ENCODE measurements around the gene FGFR4. TPM values are rescaled to one million over a fixed set of nuclear protein-coding genes. Genes with fewer than 3 reads are reported as not detected.

FGFR4 gene
- total RNA-seq, 1 donor from 2014 or later, result 1.1 TPM

- H3K36me3 Mint-ChIP-seq (ENCODE audit: low read depth), result peaks cover 2% of the 10 kb centered on the region
- no peak for TF ChIP-seq CTCF (IDR thresholded peaks at IDR 0.05)
Observed at GRCh38 chr5:177083357-177083756, 3.4 kb upstream of the FGFR4 start.

GRCh38 chr5:177084175-177084574 lies 2.5 kb upstream of the FGFR4 start:
- peaks cover 2% of the 10 kb centered on the region for H3K36me3 Mint-ChIP-seq (ENCODE audit: low read depth)
- TF ChIP-seq CTCF (IDR thresholded peaks at IDR 0.05), result no peak
- no peak overlapping the region for H3K4me3 Mint-ChIP-seq (ENCODE audit: unreplicated experiment)
- peaks cover 18% of the 10 kb centered on the region for H3K27me3 Mint-ChIP-seq (ENCODE audit: low read depth)
- peaks cover 13% of the 10 kb centered on the region for H3K4me1 Mint-ChIP-seq (ENCODE audit: low read depth)
- H3K27ac Mint-ChIP-seq (ENCODE audit: unreplicated experiment), result peak overlapping the region; percentile 5
- H3K9me3 Mint-ChIP-seq (ENCODE audit: low read depth), result no peaks in the 10 kb centered on the region
- no peak for DNase-seq (ENCODE audit: low spot score)

More at GRCh38 chr5:177083357-177083756, 3.4 kb upstream of the FGFR4 start:
- no peak overlapping the region for H3K27ac Mint-ChIP-seq (ENCODE audit: unreplicated experiment)
- H3K4me3 Mint-ChIP-seq (ENCODE audit: unreplicated experiment), result no peak overlapping the region
- H3K27me3 Mint-ChIP-seq (ENCODE audit: low read depth), result peaks cover 18% of the 10 kb centered on the region
- DNase-seq (ENCODE audit: low spot score), result no peak
- peaks cover 9% of the 10 kb centered on the region for H3K4me1 Mint-ChIP-seq (ENCODE audit: low read depth)
- H3K9me3 Mint-ChIP-seq (ENCODE audit: low read depth), result no peaks in the 10 kb centered on the region

GRCh38 chr5:177085985-177086653 lies 596 bp upstream of the FGFR4 start:
- H3K9me3 Mint-ChIP-seq (ENCODE audit: low read depth), result no peaks in the 10 kb centered on the region
- peaks cover 18% of the 10 kb centered on the region for H3K27me3 Mint-ChIP-seq (ENCODE audit: low read depth)
- peaks cover 2% of the 10 kb centered on the region for H3K36me3 Mint-ChIP-seq (ENCODE audit: low read depth)
- DNase-seq (ENCODE audit: low spot score), result no peak
- no peak for TF ChIP-seq CTCF (IDR thresholded peaks at IDR 0.05)
- H3K4me3 Mint-ChIP-seq (ENCODE audit: unreplicated experiment), result peak overlapping the region; percentile 40
- peaks cover 14% of the 10 kb centered on the region for H3K4me1 Mint-ChIP-seq (ENCODE audit: low read depth)
- H3K27ac Mint-ChIP-seq (ENCODE audit: unreplicated experiment), result no peak overlapping the region

GRCh38 chr5:177087398-177088005 lies 787 bp downstream of the FGFR4 start:
- H3K4me3 Mint-ChIP-seq (ENCODE audit: unreplicated experiment), result no peak overlapping the region
- H3K36me3 Mint-ChIP-seq (ENCODE audit: low read depth), result peaks cover 2% of the 10 kb centered on the region
- H3K9me3 Mint-ChIP-seq (ENCODE audit: low read depth), result no peaks in the 10 kb centered on the region
- H3K27me3 Mint-ChIP-seq (ENCODE audit: low read depth), result peaks cover 18% of the 10 kb centered on the region
- no peak for TF ChIP-seq CTCF (IDR thresholded peaks at IDR 0.05)
- peaks cover 14% of the 10 kb centered on the region for H3K4me1 Mint-ChIP-seq (ENCODE audit: low read depth)
- DNase-seq (ENCODE audit: low spot score), result no peak
- no peak overlapping the region for H3K27ac Mint-ChIP-seq (ENCODE audit: unreplicated experiment)

GRCh38 chr5:177089127-177089526 lies 2.4 kb downstream of the FGFR4 start:
- Mint-ChIP-seq H3K27me3 (ENCODE audit: low read depth) (peaks cover 5% of the 10 kb centered on the region), H3K9me3 (ENCODE audit: low read depth) (no peaks in the 10 kb centered on the region), H3K27ac (ENCODE audit: unreplicated experiment) (no peak overlapping the region), H3K4me1 (ENCODE audit: low read depth) (peaks cover 14% of the 10 kb centered on the region), H3K36me3 (ENCODE audit: low read depth) (peaks cover 2% of the 10 kb centered on the region), H3K4me3 (ENCODE audit: unreplicated experiment) (no peak overlapping the region)
- no peak for DNase-seq (ENCODE audit: low spot score)
- TF ChIP-seq CTCF (IDR thresholded peaks at IDR 0.05), result no peak
